OCI-LY1 (cell line): Measurements from ENCODE around the gene UFSP2.

ENCODE experiments used
- H2AFZ ChIP-seq: fragments of 200-600 bp; sonication (generic), shearing (Covaris generic); 2 replicates; pipeline ENCODE4 v1.6.0; 2014; ENCODE audit warnings: antibody characterized with exemption, mild to moderate bottlenecking, low read length
- H3F3A ChIP-seq: fragments of 200-600 bp; sonication (generic), shearing (Covaris generic); 2 replicates; pipeline ENCODE4 v1.6.0; 2014; ENCODE audit warnings: mild to moderate bottlenecking, antibody characterized with exemption, low read length, moderate library complexity; ENCODE audit not compliant: insufficient read depth
- H3K27ac ChIP-seq: fragments of 200-600 bp; sonication (generic); 2 replicates; pipeline ENCODE4 v1.5.1; 2014; ENCODE audit warnings: low read length, mixed run types, mild to moderate bottlenecking, low read depth; ENCODE audit not compliant: poor library complexity, severe bottlenecking
- H3K27me3 ChIP-seq: fragments of 200-600 bp; sonication (generic); 2 replicates; pipeline ENCODE4 v1.6.0; 2014; ENCODE audit warnings: antibody characterized with exemption, mild to moderate bottlenecking, low read length, moderate library complexity; ENCODE audit not compliant: insufficient read depth
- H3K36me3 ChIP-seq: fragments of 200-600 bp; sonication (generic); 2 replicates; pipeline ENCODE4 v1.6.1; 2014; ENCODE audit warnings: mild to moderate bottlenecking, antibody characterized with exemption, low read length, moderate library complexity, mixed read lengths; ENCODE audit not compliant: insufficient read depth
- H3K4me1 ChIP-seq: fragments of 200-600 bp; sonication (generic); 2 replicates; pipeline ENCODE4 v1.5.1; 2014; ENCODE audit warnings: mild to moderate bottlenecking, low read length, moderate library complexity; ENCODE audit not compliant: insufficient read depth, severe bottlenecking
- H3K4me2 ChIP-seq: fragments of 200-600 bp; sonication (generic), shearing (Covaris generic); 2 replicates; pipeline ENCODE4 v1.6.1; 2014; ENCODE audit warnings: low read length
- H3K4me3 ChIP-seq: fragments of 200-600 bp; sonication (generic); 2 replicates; pipeline ENCODE4 v1.5.1; 2014; ENCODE audit warnings: low read length, low read depth, mild to moderate bottlenecking, mixed read lengths; ENCODE audit not compliant: poor library complexity, severe bottlenecking
- H3K79me2 ChIP-seq: fragments of 200-600 bp; shearing (Covaris generic); 2 replicates; pipeline ENCODE4 v1.6.1; 2016; ENCODE audit warnings: mixed run types, low read length, mixed read lengths; ENCODE audit not compliant: insufficient read depth
- H3K9ac ChIP-seq: fragments of 200-600 bp; sonication (generic), shearing (Covaris generic); 2 replicates; pipeline ENCODE4 v1.6.1; 2014; ENCODE audit warnings: mild to moderate bottlenecking, low read length, mixed read lengths
- H3K9me2 ChIP-seq: fragments of 200-600 bp; sonication (generic), shearing (Covaris generic); 2 replicates; pipeline ENCODE4 v1.6.1; 2014; ENCODE audit warnings: low read depth, mild to moderate bottlenecking, low read length, mixed read lengths
- H3K9me3 ChIP-seq: fragments of 200-600 bp; shearing (Covaris generic); 2 replicates; pipeline ENCODE4 v1.6.1; 2014; ENCODE audit warnings: low read length, mixed read lengths
- H4K20me1 ChIP-seq: fragments of 200-600 bp; sonication (generic), shearing (Covaris generic); 2 replicates; pipeline ENCODE4 v1.6.0; 2016; ENCODE audit warnings: mild to moderate bottlenecking, low read length; ENCODE audit not compliant: insufficient read depth
- CTCF ChIP-seq: fragments of 200-600 bp; sonication (generic), shearing (Covaris generic); IDR thresholded peaks from 2 replicates; pipeline ENCODE4 v1.5.1; 2017; ENCODE audit warnings: mild to moderate bottlenecking, antibody characterized with exemption, low read length, moderate library complexity, mixed read lengths
- EZH2 ChIP-seq: fragments of 200-600 bp; sonication (generic), shearing (Covaris generic); IDR thresholded peaks from 2 replicates; pipeline ENCODE4 v1.8.0; 2017; ENCODE audit warnings: borderline replicate concordance, mixed run types, mild to moderate bottlenecking, antibody characterized with exemption, low read length, moderate library complexity, mixed read lengths

The UFSP2 gene

GRCh38 chr4:185359767-185360446 is 65.9 kb downstream of the UFSP2 start:
- Histone ChIP-seq H3K9me2 (no peaks in the 10 kb centered on the region), H3K9me3 (no peaks in the 10 kb centered on the region), H3K4me3 (no peak overlapping the region), H4K20me1 (no peaks in the 10 kb centered on the region), H3K4me2 (no peak overlapping the region), H3K79me2 (no peaks in the 10 kb centered on the region), H3K9ac (no peak overlapping the region), H3K27ac (no peak overlapping the region), H3K36me3 (peaks cover 30% of the 10 kb centered on the region), H2AFZ (no peak overlapping the region), H3K4me1 (no peaks in the 10 kb centered on the region), H3F3A (no peaks in the 10 kb centered on the region), H3K27me3 (no peaks in the 10 kb centered on the region)
- TF ChIP-seq CTCF, result no peak
- TF ChIP-seq EZH2, result no peak

DNA sequence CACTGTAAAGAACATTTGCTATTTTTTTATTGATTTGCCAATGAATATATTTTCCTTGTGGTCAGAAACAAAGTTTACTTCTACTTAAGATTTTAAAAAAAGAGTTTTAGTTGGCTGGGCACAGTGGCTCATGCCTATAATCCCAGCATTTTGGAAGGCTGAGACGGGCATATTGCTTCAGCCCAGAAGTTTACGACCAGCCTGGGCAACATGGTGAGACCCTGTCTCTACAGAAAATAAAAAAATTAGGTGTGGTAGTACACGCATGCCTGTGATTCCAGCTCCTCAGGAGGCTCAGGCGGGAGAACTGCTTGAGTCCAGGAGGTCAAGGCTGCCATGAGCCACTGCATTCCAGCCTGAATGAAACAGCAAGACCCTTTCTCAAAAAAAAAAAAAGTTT is 66.8 kb downstream of the UFSP2 start:
- H3F3A ChIP-seq, result no peaks in the 10 kb centered on the region
- H3K4me1 ChIP-seq, result no peaks in the 10 kb centered on the region
- no peaks in the 10 kb centered on the region for H3K27me3 ChIP-seq
- H3K36me3 ChIP-seq, result peaks cover 38% of the 10 kb centered on the region
- TF ChIP-seq CTCF (no peak), EZH2 (no peak)
- no peak overlapping the region for H3K4me3 ChIP-seq
- H3K9me3 ChIP-seq, result no peaks in the 10 kb centered on the region
- H4K20me1 ChIP-seq, result no peaks in the 10 kb centered on the region
- no peak overlapping the region for H3K4me2 ChIP-seq
- H3K9ac ChIP-seq, result no peak overlapping the region
- H3K9me2 ChIP-seq, result no peaks in the 10 kb centered on the region
- no peaks in the 10 kb centered on the region for H3K79me2 ChIP-seq
- no peak overlapping the region for H2AFZ ChIP-seq
- H3K27ac ChIP-seq, result no peak overlapping the region

DNA sequence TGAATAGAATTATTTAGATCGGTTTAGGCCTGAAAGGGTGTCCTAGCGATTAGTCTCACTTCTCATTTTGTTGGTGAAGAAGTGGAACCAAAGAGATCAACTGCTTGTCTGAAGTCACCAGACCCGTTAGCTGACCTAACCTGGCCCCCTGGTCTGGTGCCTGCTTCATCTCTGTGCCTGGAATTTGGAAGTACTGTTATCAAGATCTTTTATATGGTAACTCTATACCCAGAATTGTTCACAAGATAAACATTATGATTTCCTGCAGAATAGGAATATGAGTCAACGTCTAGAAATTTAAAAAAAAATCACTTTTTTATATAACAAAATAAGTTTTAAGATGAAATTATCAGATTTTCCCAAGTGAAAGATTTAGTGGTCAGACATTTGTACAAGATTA is 67.2 kb downstream of the UFSP2 start:
- no peak for TF ChIP-seq CTCF
- TF ChIP-seq EZH2, result no peak
- Histone ChIP-seq H2AFZ (no peak overlapping the region), H3K9me3 (no peaks in the 10 kb centered on the region), H3K36me3 (peaks cover 39% of the 10 kb centered on the region), H3K4me3 (no peak overlapping the region), H3K9ac (no peak overlapping the region), H3K27ac (no peak overlapping the region), H3K4me1 (no peaks in the 10 kb centered on the region), H3K79me2 (no peaks in the 10 kb centered on the region), H3K27me3 (no peaks in the 10 kb centered on the region), H3F3A (no peaks in the 10 kb centered on the region), H3K9me2 (no peaks in the 10 kb centered on the region), H3K4me2 (no peak overlapping the region), H4K20me1 (no peaks in the 10 kb centered on the region)
